Tibial artery (tissue), 4 donors: ENCODE measurements around the gene PTH1R.
A peak's percentile ranks its signal among the peaks of the same experiment; 100 is the strongest.

Experiments used
- DNase-seq, 2 donors: peaks; one replicate each; pipeline ENCODE4 v3.0.0-alpha.2; 2019
- H3K27ac ChIP-seq, 2 donors: fragments of 200-600 bp; sonication (generic) in 1 of 2; 1 replicate in 1 of 2; 2 replicates in 1 of 2; pipeline ENCODE4 v1.5.1; 2018 to 2019; ENCODE audit warnings: mild to moderate bottlenecking in 1 of 2
- H3K27me3 ChIP-seq, 2 donors: fragments of 200-600 bp; sonication (generic) in 1 of 2; one replicate each; pipeline versions ENCODE4 v1.5.1 to v1.6.0; 2016 to 2019
- H3K36me3 ChIP-seq, 3 donors: fragments of 200-600 bp; sonication (generic) in 2 of 3; one replicate each; pipeline ENCODE4 v1.5.1; 2016 to 2019; ENCODE audit warnings: mild to moderate bottlenecking in 2 of 3
- H3K4me1 ChIP-seq, 4 donors: fragments of 200-600 bp; sonication (generic) in 2 of 4; 1 replicate in 3 of 4; 2 replicates in 1 of 4; pipeline ENCODE4 v1.5.1; 2016 to 2019
- H3K4me3 ChIP-seq, 2 donors: fragments of 200-600 bp; sonication (generic) in 1 of 2; 1 replicate in 1 of 2; 2 replicates in 1 of 2; pipeline ENCODE4 v1.5.1; 2018 to 2019; ENCODE audit warnings: mild to moderate bottlenecking in 2 of 2
- H3K9me3 ChIP-seq, 3 donors: fragments of 200-600 bp; sonication (generic) in 1 of 3; one replicate each; pipeline ENCODE4 v1.5.1; 2016 to 2019
- CTCF ChIP-seq, 2 experiments: fragments of 200-600 bp in 1 of 2; fragments of 450-650 bp in 1 of 2; IDR thresholded peaks; one replicate each; pipeline ENCODE4 v1.5.1; 2017 to 2019; ENCODE audit warnings: antibody characterized with exemption in 2 of 2, mild to moderate bottlenecking in 1 of 2, moderate library complexity in 1 of 2
- intact Hi-C: fragments of 100-400 bp; cut with DNase I; formaldehyde crosslinking; loops from one replicate; pipeline ENCODE4 v1.15.0; 2023; ENCODE audit warnings: low total_unique reads

The PTH1R gene

GRCh38 chr3:46854555-46854991 is 22.9 kb upstream of the PTH1R start:
- TF ChIP-seq CTCF (IDR thresholded peaks at IDR 0.05) = no peak
- H3K36me3 ChIP-seq = no peaks in the 10 kb centered on the region
- DNase-seq = peak in 1 of 2 donors; percentile 43
- H3K27me3 ChIP-seq = no peaks in the 10 kb centered on the region
- H3K4me3 ChIP-seq = no peak overlapping the region
- H3K4me1 ChIP-seq = no peaks in the 10 kb centered on the region
- intact Hi-C loops = loop anchor here (10.0 kb wide), 1 partner anchor 150 kb away; the partner anchor contains the start of gene TMIE
- H3K9me3 ChIP-seq = no peaks in the 10 kb centered on the region
- no peak overlapping the region for H3K27ac ChIP-seq

DNA sequence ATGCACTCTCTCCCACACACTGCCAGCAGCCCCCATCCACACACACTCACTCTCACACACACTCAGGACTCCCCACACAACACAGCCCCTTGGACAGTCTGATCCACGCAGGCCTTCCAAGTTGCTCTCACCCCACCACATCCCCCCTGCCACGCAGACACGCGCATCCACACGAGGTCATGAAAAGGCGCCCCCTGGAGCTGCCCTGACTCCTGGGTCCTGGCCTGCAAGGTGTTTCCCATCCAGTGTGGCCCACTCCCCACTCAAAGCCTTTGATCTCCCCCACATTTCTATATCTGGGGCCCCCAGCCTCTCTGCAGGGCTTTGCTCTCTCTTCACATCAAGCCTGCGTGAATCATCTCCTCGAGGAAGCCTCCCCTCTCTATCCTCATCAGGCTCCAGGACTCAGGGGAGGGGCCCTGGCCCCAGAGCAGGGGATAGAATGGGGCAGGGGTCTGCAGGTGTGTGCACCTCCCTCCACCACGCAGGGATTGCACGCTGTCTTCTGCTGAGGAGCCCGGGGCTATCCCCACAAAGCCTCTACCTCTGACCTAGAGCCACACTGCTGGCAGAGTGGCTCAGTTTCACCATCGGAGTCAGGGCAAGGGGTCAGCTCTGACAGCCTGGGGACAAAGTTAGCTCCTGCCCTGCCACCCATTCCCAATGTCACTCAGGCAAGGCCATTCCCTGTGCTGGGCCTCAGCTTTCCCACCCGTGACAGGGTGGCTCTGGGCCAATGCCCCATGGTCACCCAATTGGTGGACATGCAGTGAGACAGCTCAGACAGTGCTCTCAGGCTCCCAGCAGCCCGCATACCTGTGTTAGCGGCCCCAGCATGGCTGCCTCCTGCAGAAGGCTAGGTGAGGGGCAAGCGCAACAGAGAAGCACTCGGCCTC is 20.7 kb upstream of the PTH1R start:
- Histone ChIP-seq H3K9me3 (no peaks in the 10 kb centered on the region), H3K27ac (no peak overlapping the region), H3K27me3 (no peaks in the 10 kb centered on the region), H3K4me3 (no peak overlapping the region), H3K36me3 (no peaks in the 10 kb centered on the region), H3K4me1 (no peaks in the 10 kb centered on the region)
- peak; percentile 13 to 53 for DNase-seq
- no peak for TF ChIP-seq CTCF (IDR thresholded peaks at IDR 0.05)
- intact Hi-C loops = loop anchor here (10.0 kb wide), 1 partner anchor 152 kb away; the partner anchor contains the start of gene TMIE

- DNase-seq = peak; percentile 11 to 55
- intact Hi-C loops = loop anchor here (10.0 kb wide), 1 partner anchor 153 kb away; the partner anchor contains the start of gene TMIE
Observed at GRCh38 chr3:46857485-46858341, 19.8 kb upstream of the PTH1R start.

DNA sequence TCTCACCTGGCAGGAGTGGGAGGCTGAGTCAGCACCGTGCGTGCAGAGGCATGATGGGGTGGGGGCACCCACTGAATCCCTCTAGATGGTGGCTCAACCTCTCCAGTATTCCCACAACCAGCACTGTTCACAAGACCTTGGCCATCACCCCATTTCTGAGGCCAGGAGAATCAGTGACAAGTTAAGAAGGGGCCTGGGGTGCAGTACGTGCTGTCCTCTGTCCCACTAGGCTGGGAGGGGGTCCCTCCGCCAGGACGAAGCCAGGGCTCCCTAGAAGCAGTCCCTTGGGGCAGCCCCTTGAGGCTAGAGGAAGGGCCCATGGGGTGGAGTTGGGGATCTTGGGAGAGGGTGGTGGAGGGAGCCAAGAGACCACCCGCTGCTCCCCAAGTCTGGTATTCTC is 19.1 kb upstream of the PTH1R start:
- H3K4me1 ChIP-seq = no peaks in the 10 kb centered on the region
- intact Hi-C loops = loop anchor here (10.0 kb wide), 1 partner anchor 154 kb away; the partner anchor contains the start of gene TMIE
- no peak overlapping the region for H3K4me3 ChIP-seq
- TF ChIP-seq CTCF (IDR thresholded peaks at IDR 0.05) = no peak
- no peaks in the 10 kb centered on the region for H3K36me3 ChIP-seq
- H3K27ac ChIP-seq = no peak overlapping the region
- H3K9me3 ChIP-seq = no peaks in the 10 kb centered on the region
- peak; percentile 14 to 56 for DNase-seq
- no peaks in the 10 kb centered on the region for H3K27me3 ChIP-seq

More at GRCh38 chr3:46857485-46858341, 19.8 kb upstream of the PTH1R start:
- Histone ChIP-seq H3K4me1 (no peaks in the 10 kb centered on the region), H3K4me3 (no peak overlapping the region), H3K27me3 (no peaks in the 10 kb centered on the region), H3K27ac (no peak overlapping the region), H3K9me3 (no peaks in the 10 kb centered on the region), H3K36me3 (no peaks in the 10 kb centered on the region)
- no peak for TF ChIP-seq CTCF (IDR thresholded peaks at IDR 0.05)

DNA sequence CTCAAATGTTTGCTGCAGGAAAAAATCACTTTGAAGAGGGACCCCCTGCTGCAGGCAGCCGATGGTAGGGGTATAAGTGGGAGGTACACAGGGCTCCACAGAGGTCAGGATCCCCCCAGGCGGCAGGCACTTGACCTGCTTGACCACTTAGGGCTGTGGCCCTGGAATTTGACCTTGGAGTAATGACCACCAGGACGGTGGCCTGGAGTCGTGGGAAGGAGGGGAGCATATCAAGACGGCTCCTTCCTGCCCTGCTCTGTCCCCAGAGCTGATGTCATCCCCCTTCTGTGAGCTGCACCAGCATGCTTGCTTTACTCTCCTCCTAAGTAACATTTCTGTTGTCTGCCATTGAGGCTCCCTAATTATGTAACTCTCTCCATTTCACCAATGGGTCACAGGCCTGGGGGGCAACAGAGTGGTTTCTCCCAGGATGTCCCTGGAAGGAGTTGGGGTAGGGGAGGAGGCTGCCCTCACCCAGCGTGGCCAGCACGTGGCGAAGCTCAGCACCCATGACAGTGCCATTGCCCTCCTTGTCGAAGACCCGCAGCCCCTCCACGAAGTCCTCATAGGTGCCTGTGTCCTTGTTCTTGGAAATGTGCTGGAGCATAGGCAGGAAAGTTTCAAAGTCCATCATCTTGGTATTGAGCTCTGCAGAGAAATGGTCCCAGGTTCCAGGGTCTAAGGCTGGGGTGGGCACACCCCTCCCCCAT is 18.4 kb upstream of the PTH1R start:
- peak; percentile 17 to 38 for DNase-seq

More for the DNA sequence above, 18.4 kb upstream of the PTH1R start:
- no peaks in the 10 kb centered on the region for H3K9me3 ChIP-seq
- no peak for TF ChIP-seq CTCF (IDR thresholded peaks at IDR 0.05)
- no peaks in the 10 kb centered on the region for H3K36me3 ChIP-seq
- H3K4me1 ChIP-seq = no peaks in the 10 kb centered on the region
- H3K27me3 ChIP-seq = no peaks in the 10 kb centered on the region
- intact Hi-C loops = loop anchor here (10.0 kb wide), 1 partner anchor 154 kb away; the partner anchor contains the start of gene TMIE
- H3K27ac ChIP-seq = no peak overlapping the region
- no peak overlapping the region for H3K4me3 ChIP-seq
